Neural progenitor cell (in vitro differentiated cells): Measurements from ENCODE around the gene NDUFB6. TPM values are rescaled to one million over a fixed set of nuclear protein-coding genes. Genes with fewer than 3 reads are reported as not detected.

ENCODE experiments used
- DNase-seq: peaks from one replicate; pipeline ENCODE4 v3.0.0-alpha.2; 2016; ENCODE audit warnings: low spot score
- H2AFZ ChIP-seq: fragments of 200-600 bp; sonication (generic); replicated peaks from 2 replicates; pipeline ENCODE4 v1.6.1; 2016; ENCODE audit warnings: antibody characterized with exemption
- H3F3A ChIP-seq: fragments of 200-600 bp; sonication (generic); 2 replicates; pipeline ENCODE4 v1.6.1; 2016; ENCODE audit warnings: antibody characterized with exemption, low read depth
- H3K27ac ChIP-seq: fragments of 200-600 bp; sonication (generic); 2 replicates; pipeline ENCODE4 v1.5.1; 2016; ENCODE audit warnings: mild to moderate bottlenecking
- H3K27me3 ChIP-seq: fragments of 200-600 bp; sonication (generic); 2 replicates; pipeline ENCODE4 v1.6.1; 2016; ENCODE audit warnings: mild to moderate bottlenecking, moderate library complexity
- H3K36me3 ChIP-seq: fragments of 200-600 bp; sonication (generic); 2 replicates; pipeline ENCODE4 v1.5.1; 2016
- H3K4me1 ChIP-seq: fragments of 200-600 bp; sonication (generic); 2 replicates; pipeline ENCODE4 v1.6.1; 2016; ENCODE audit warnings: mixed run types
- H3K4me2 ChIP-seq: fragments of 200-600 bp; sonication (generic); 2 replicates; pipeline ENCODE4 v1.6.1; 2016
- H3K4me3 ChIP-seq: fragments of 200-600 bp; sonication (generic); 2 replicates; pipeline ENCODE4 v1.5.1; 2016
- H3K79me2 ChIP-seq: fragments of 200-600 bp; sonication (generic); 2 replicates; pipeline ENCODE4 v1.6.1; 2016; ENCODE audit warnings: low read depth
- H3K9ac ChIP-seq: fragments of 200-600 bp; sonication (generic); 2 replicates; pipeline ENCODE4 v1.6.1; 2016
- H3K9me3 ChIP-seq: fragments of 200-600 bp; sonication (generic); 2 replicates; pipeline ENCODE4 v1.5.1; 2016; ENCODE audit warnings: low read depth
- H4K20me1 ChIP-seq: fragments of 200-600 bp; sonication (generic); 2 replicates; pipeline ENCODE4 v1.6.1; 2016; ENCODE audit warnings: low read depth
- H3K27ac Mint-ChIP-seq: 3 replicates; pipeline ENCODE4 v1.8.0; 2021; ENCODE audit warnings: mixed read lengths
- H3K27me3 Mint-ChIP-seq: 2 replicates; pipeline ENCODE4 v1.8.0; 2022; ENCODE audit warnings: low read depth, mild to moderate bottlenecking, inconsistent platforms, moderate library complexity, mixed read lengths; ENCODE audit not compliant: insufficient read depth
- H3K36me3 Mint-ChIP-seq: 3 replicates; pipeline ENCODE4 v1.8.0; 2021; ENCODE audit warnings: mixed read lengths
- H3K4me1 Mint-ChIP-seq: 3 replicates; pipeline ENCODE4 v1.8.0; 2021; ENCODE audit warnings: mixed read lengths
- H3K4me3 Mint-ChIP-seq: 3 replicates; pipeline ENCODE4 v1.8.0; 2021; ENCODE audit warnings: mild to moderate bottlenecking, moderate library complexity, mixed read lengths
- H3K9me3 Mint-ChIP-seq: 3 replicates; pipeline ENCODE4 v1.8.0; 2020; ENCODE audit warnings: mixed read lengths
- CTCF ChIP-seq: fragments of 200-600 bp; sonication (generic); IDR thresholded peaks from 2 replicates; pipeline ENCODE4 v1.5.1; 2017; ENCODE audit warnings: antibody characterized with exemption, mild to moderate bottlenecking
- EZH2 ChIP-seq: fragments of 200-600 bp; sonication (generic); IDR thresholded peaks from 2 replicates; pipeline ENCODE4 v1.6.1; 2017; ENCODE audit warnings: antibody characterized with exemption, mild to moderate bottlenecking, moderate library complexity
- EZH2phosphoT487 ChIP-seq: fragments of 200-600 bp; sonication (generic); IDR thresholded peaks from 2 replicates; pipeline ENCODE4 v1.6.1; 2017; ENCODE audit warnings: antibody characterized with exemption
- total RNA-seq: library from RNA; depleted of rRNA; stranded (reverse); fragments of >200 nt; gene quantifications from 2 replicates; pipeline ENCODE4 v1.2.3, GENCODE V29; 2015; ENCODE audit warnings: low replicate concordance

NDUFB6 gene
- total RNA-seq, 1 donor from 2014 or later, result 64.9 TPM

- no peak for DNase-seq
- Mint-ChIP-seq H3K4me1 (no peaks in the 10 kb centered on the region), H3K27me3 (no peaks in the 10 kb centered on the region), H3K27ac (no peak overlapping the region), H3K9me3 (no peaks in the 10 kb centered on the region), H3K4me3 (no peak overlapping the region), H3K36me3 (peaks cover 39% of the 10 kb centered on the region)
- Histone ChIP-seq H4K20me1 (peaks cover 48% of the 10 kb centered on the region), H3K4me2 (no peak overlapping the region), H3K36me3 (peaks cover 4% of the 10 kb centered on the region), H3K27ac (no peak overlapping the region), H3K9me3 (no peaks in the 10 kb centered on the region), H3K27me3 (no peaks in the 10 kb centered on the region), H3K4me1 (no peaks in the 10 kb centered on the region), H3K79me2 (peaks cover 79% of the 10 kb centered on the region), H2AFZ (no peak overlapping the region), H3K4me3 (no peak overlapping the region), H3K9ac (no peak overlapping the region), H3F3A (no peaks in the 10 kb centered on the region)
- no peak for TF ChIP-seq EZH2
- TF ChIP-seq CTCF, result no peak
- no peak for TF ChIP-seq EZH2phosphoT487
Measured at GRCh38 chr9:32543047-32543446, 29.9 kb downstream of the NDUFB6 start.

- H3K36me3 Mint-ChIP-seq, result peaks cover 13% of the 10 kb centered on the region
- no peak overlapping the region for H2AFZ ChIP-seq
- no peaks in the 10 kb centered on the region for H3K9me3 Mint-ChIP-seq
- no peaks in the 10 kb centered on the region for H3K4me1 ChIP-seq
- no peak overlapping the region for H3K4me2 ChIP-seq
- H3K27ac Mint-ChIP-seq, result no peak overlapping the region
- TF ChIP-seq CTCF (no peak), EZH2 (no peak), EZH2phosphoT487 (no peak)
- no peaks in the 10 kb centered on the region for H3K27me3 ChIP-seq
- H3K4me3 Mint-ChIP-seq, result no peak overlapping the region
- H3K79me2 ChIP-seq, result no peaks in the 10 kb centered on the region
- no peaks in the 10 kb centered on the region for H4K20me1 ChIP-seq
- H3K4me1 Mint-ChIP-seq, result no peaks in the 10 kb centered on the region
- H3K36me3 ChIP-seq, result no peaks in the 10 kb centered on the region
- no peak overlapping the region for H3K4me3 ChIP-seq
- no peaks in the 10 kb centered on the region for H3F3A ChIP-seq
- no peak for DNase-seq
- no peak overlapping the region for H3K9ac ChIP-seq
- no peaks in the 10 kb centered on the region for H3K9me3 ChIP-seq
- no peak overlapping the region for H3K27ac ChIP-seq
- peaks cover 2% of the 10 kb centered on the region for H3K27me3 Mint-ChIP-seq
Measured at GRCh38 chr9:32533816-32534215, 39.1 kb downstream of the NDUFB6 start.

- Histone ChIP-seq H2AFZ (no peak overlapping the region), H3F3A (no peaks in the 10 kb centered on the region), H3K27ac (no peak overlapping the region), H3K4me1 (no peaks in the 10 kb centered on the region), H3K9ac (no peak overlapping the region), H3K4me3 (no peak overlapping the region), H3K36me3 (no peaks in the 10 kb centered on the region), H3K4me2 (no peak overlapping the region), H3K79me2 (no peaks in the 10 kb centered on the region), H3K27me3 (no peaks in the 10 kb centered on the region), H4K20me1 (no peaks in the 10 kb centered on the region), H3K9me3 (no peaks in the 10 kb centered on the region)
- Mint-ChIP-seq H3K4me1 (no peaks in the 10 kb centered on the region), H3K27ac (no peak overlapping the region), H3K9me3 (no peaks in the 10 kb centered on the region), H3K27me3 (peaks cover 2% of the 10 kb centered on the region), H3K4me3 (no peak overlapping the region), H3K36me3 (peaks cover 13% of the 10 kb centered on the region)
- TF ChIP-seq CTCF (no peak), EZH2 (no peak), EZH2phosphoT487 (no peak)
- DNase-seq, result no peak
Measured at GRCh38 chr9:32533336-32533735, 39.6 kb downstream of the NDUFB6 start.

- Histone ChIP-seq H3K9me3 (no peaks in the 10 kb centered on the region), H3K4me2 (peak overlapping the region; percentile 92), H3K36me3 (no peaks in the 10 kb centered on the region), H3F3A (peaks cover 14% of the 10 kb centered on the region), H3K4me1 (peaks cover 10% of the 10 kb centered on the region), H3K4me3 (peak overlapping the region; percentile 55), H3K27ac (no peak overlapping the region), H3K27me3 (no peaks in the 10 kb centered on the region), H3K79me2 (no peaks in the 10 kb centered on the region), H2AFZ (no peak overlapping the region), H3K9ac (no peak overlapping the region), H4K20me1 (no peaks in the 10 kb centered on the region)
- Mint-ChIP-seq H3K36me3 (peaks cover 6% of the 10 kb centered on the region), H3K27me3 (no peaks in the 10 kb centered on the region), H3K4me1 (peaks cover 15% of the 10 kb centered on the region), H3K4me3 (peak overlapping the region; percentile 92), H3K27ac (no peak overlapping the region), H3K9me3 (peaks cover 2% of the 10 kb centered on the region)
- TF ChIP-seq CTCF (no peak), EZH2phosphoT487 (no peak), EZH2 (peak; percentile 27)
- no peak for DNase-seq
Measured at GRCh38 chr9:32526707-32527048, 46.3 kb downstream of the NDUFB6 start.
